Retinal pigment epithelial cell (primary cell): ENCODE results near the gene RNU6-9.
"Not testable (repeated sequence)": the region's sequence is repeated elsewhere in the genome, so short reads cannot be mapped to it uniquely, and the experiment has no call there.

Experiments
- DNase-seq: peaks from one replicate; pipeline ENCODE4 v3.0.0-alpha.2; 2010; ENCODE audit warnings: low read depth
- H3K4me3 ChIP-seq: 2 replicates; pipeline ENCODE4 v1.5.1; 2011; ENCODE audit warnings: mild to moderate bottlenecking, low read length, control low read depth, moderate library complexity
- CTCF ChIP-seq: conservative IDR thresholded peaks from 2 replicates; pipeline ENCODE4 v1.5.1; 2011; ENCODE audit warnings: low read depth, low read length, control low read depth, inconsistent platforms

Gene RNU6-9

GRCh38 chr19:892894-893689 is at the start of gene RNU6-9, which contains the start of gene MED16:
Gene RNU6-9, plus strand, starts transcription at chr19:893484.
Gene MED16, minus strand, starts transcription at chr19:893187. Its CDS starts 2,056 bp downstream, at chr19:891131.
- peak; percentile 66 for DNase-seq
- TF ChIP-seq CTCF, result no peak
- H3K4me3 ChIP-seq, result peak within 1 kb of the TSS; percentile 84

- TF ChIP-seq CTCF, result no peak
- H3K4me3 ChIP-seq, result no peak overlapping the region
- DNase-seq, result no peak
Measured at GRCh38 chr19:843836-844545, 49.3 kb upstream of the RNU6-9 start.

- no peak for DNase-seq
- TF ChIP-seq CTCF, result no peak
- H3K4me3 ChIP-seq, result no peak overlapping the region
Measured at GRCh38 chr19:844546-844971, 48.7 kb upstream of the RNU6-9 start.

GRCh38 chr19:845707-846521 is 47.4 kb upstream of the RNU6-9 start:
- DNase-seq, result no peak
- H3K4me3 ChIP-seq, result no peak overlapping the region
- TF ChIP-seq CTCF, result no peak

- no peak overlapping the region for H3K4me3 ChIP-seq
- no peak for TF ChIP-seq CTCF
- DNase-seq, result no peak
Measured at GRCh38 chr19:848386-848921, 44.8 kb upstream of the RNU6-9 start.

GRCh38 chr19:849195-849594 is 44.1 kb upstream of the RNU6-9 start:
- H3K4me3 ChIP-seq, DNase-seq: not testable (repeated sequence)
